ENCODE results near the gene LLGL1. TPM values are rescaled to one million over a fixed set of nuclear protein-coding genes. Genes with fewer than 3 reads are reported as not detected.

The LLGL1 gene
- total RNA-seq, 1 experiment from 2014 or later, result 65.0 TPM

DNA sequence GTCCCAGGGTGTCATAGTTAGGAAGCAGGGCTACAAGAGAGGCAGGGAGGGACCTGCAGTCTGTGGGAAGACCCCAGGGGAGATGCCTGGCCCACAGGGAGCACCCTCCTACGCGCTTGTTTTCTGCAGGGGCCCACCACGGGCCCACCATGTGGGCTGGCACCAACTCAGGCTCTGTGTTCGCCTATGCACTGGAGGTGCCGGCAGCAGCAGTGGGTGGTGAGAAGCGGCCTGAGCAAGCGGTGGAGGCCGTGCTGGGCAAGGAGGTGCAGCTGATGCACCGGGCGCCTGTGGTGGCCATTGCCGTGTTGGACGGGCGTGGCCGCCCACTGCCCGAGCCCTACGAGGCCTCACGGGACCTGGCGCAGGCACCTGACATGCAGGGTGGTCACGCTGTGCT, 15.0 kb downstream of the LLGL1 start:
- Histone ChIP-seq H3K9me3 (ENCODE audit: control insufficient read depth, low read depth, low read length) (no peaks in the 10 kb centered on the region), H3T11ph (ENCODE audit: low read length) (no peak overlapping the region), H3K23me2 (ENCODE audit: insufficient read length, low read depth, low read length, poor library complexity, severe bottlenecking) (no peaks in the 10 kb centered on the region), H2BK120ac (ENCODE audit: low read depth, low read length, poor library complexity, severe bottlenecking) (no peak overlapping the region), H4K8ac (replicated peaks; ENCODE audit: insufficient read length, low read depth, low read length) (no peak overlapping the region), H3K79me2 (ENCODE audit: insufficient read depth, low read length) (no peaks in the 10 kb centered on the region), H3K4me1 (ENCODE audit: insufficient read depth, low read length) (no peaks in the 10 kb centered on the region), H3K23ac (ENCODE audit: insufficient read length, low read depth, low read length) (no peak overlapping the region), H2BK20ac (ENCODE audit: low read depth, low read length, poor library complexity, severe bottlenecking) (no peak overlapping the region), H2BK5ac (ENCODE audit: insufficient read length, low read length) (no peak overlapping the region), H2AFZ (ENCODE audit: low read length) (no peak overlapping the region), H3K4ac (ENCODE audit: low read depth, low read length) (no peak overlapping the region), H4K91ac (ENCODE audit: insufficient read length, low read depth, low read length) (no peak overlapping the region), H2BK12ac (ENCODE audit: insufficient read length, low read depth, low read length) (no peak overlapping the region), H4K20me1 (ENCODE audit: control insufficient read depth, insufficient read depth, insufficient read length) (peaks cover 3% of the 10 kb centered on the region), H4K5ac (ENCODE audit: insufficient read length, low read depth, low read length) (no peak overlapping the region), H3K9ac (ENCODE audit: extremely low read depth, insufficient read length, low read length) (no peak overlapping the region), H2BK15ac (ENCODE audit: low read depth, low read length) (no peak overlapping the region), H3K27ac (ENCODE audit: insufficient read length, low read depth, low read length) (no peak overlapping the region), H3K18ac (ENCODE audit: insufficient read length, low read depth, low read length) (no peak overlapping the region), H3K56ac (ENCODE audit: insufficient read length, low read depth, low read length) (no peak overlapping the region), H3K79me1 (ENCODE audit: insufficient read depth, low read depth, low read length, poor library complexity, severe bottlenecking) (no peaks in the 10 kb centered on the region), H3K4me2 (ENCODE audit: insufficient read depth, insufficient read length, low read length) (no peak overlapping the region), H2AK5ac (ENCODE audit: insufficient read length, low read length) (no peak overlapping the region), H3K27me3 (ENCODE audit: insufficient read depth, low read length) (no peaks in the 10 kb centered on the region), H3K14ac (ENCODE audit: insufficient read depth, low read length) (no peak overlapping the region)
- no CpG with 5 or more reads among the region's 19 CpGs for WGBS (ENCODE audit: extremely low coverage, insufficient read length, low lambda C conversion rate)
- no peak for DNase-seq
- 0 out of 4 replicates have a peak, but pooled peaks cover 0 to 1% of the 10 kb centered on the region in 2 experiments for H3K4me1 Mint-ChIP-seq
- no peaks in the 10 kb centered on the region for H3K27me3 Mint-ChIP-seq (ENCODE audit: low read depth)
- TF ChIP-seq, protein P1, sequence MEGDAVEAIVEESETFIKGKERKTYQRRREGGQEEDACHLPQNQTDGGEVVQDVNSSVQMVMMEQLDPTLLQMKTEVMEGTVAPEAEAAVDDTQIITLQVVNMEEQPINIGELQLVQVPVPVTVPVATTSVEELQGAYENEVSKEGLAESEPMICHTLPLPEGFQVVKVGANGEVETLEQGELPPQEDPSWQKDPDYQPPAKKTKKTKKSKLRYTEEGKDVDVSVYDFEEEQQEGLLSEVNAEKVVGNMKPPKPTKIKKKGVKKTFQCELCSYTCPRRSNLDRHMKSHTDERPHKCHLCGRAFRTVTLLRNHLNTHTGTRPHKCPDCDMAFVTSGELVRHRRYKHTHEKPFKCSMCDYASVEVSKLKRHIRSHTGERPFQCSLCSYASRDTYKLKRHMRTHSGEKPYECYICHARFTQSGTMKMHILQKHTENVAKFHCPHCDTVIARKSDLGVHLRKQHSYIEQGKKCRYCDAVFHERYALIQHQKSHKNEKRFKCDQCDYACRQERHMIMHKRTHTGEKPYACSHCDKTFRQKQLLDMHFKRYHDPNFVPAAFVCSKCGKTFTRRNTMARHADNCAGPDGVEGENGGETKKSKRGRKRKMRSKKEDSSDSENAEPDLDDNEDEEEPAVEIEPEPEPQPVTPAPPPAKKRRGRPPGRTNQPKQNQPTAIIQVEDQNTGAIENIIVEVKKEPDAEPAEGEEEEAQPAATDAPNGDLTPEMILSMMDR (conservative IDR thresholded peaks at IDR 0.05), result no peak
- peaks cover 22 to 76% (median 67%) of the 10 kb centered on the region in 3 experiments for H3K36me3 Mint-ChIP-seq (ENCODE audit: insufficient read depth in 1 of 3, low read depth in 3 of 3)
- H3K27ac Mint-ChIP-seq, result no peak overlapping the region
- H3K9me3 Mint-ChIP-seq, result no peaks in the 10 kb centered on the region
- no peak overlapping the region for H3K4me3 Mint-ChIP-seq

Measured in H9 (cell line).